HCT116 (cell line): ENCODE data around the gene NOTUM.

Source experiments
- CTCF ChIP-seq, 3 experiments: fragments of 200-600 bp in 1 of 3; sonication (generic) in 1 of 3; IDR thresholded peaks in 2 of 3; conservative IDR thresholded peaks in 1 of 3; 2 replicates each; pipeline ENCODE4 v1.5.1; 2012 to 2017; ENCODE audit warnings: low read depth in 2 of 3, low read length in 2 of 3, antibody characterized with exemption in 1 of 3, borderline replicate concordance in 1 of 3, control low read depth in 1 of 3, mild to moderate bottlenecking in 1 of 3, mixed read lengths in 1 of 3, mixed run types in 1 of 3, moderate library complexity in 1 of 3; ENCODE audit not compliant: insufficient read depth in 1 of 3
- EZH2 ChIP-seq: fragments of 200-600 bp; sonication (generic); IDR thresholded peaks from 2 replicates; pipeline ENCODE4 v1.6.1; 2017; ENCODE audit warnings: antibody characterized with exemption, mixed run types
- EZH2phosphoT487 ChIP-seq: fragments of 200-600 bp; IDR thresholded peaks from 2 replicates; pipeline ENCODE4 v1.6.1; 2018; ENCODE audit warnings: antibody characterized with exemption, borderline replicate concordance
- POLR2A ChIP-seq: IDR thresholded peaks from 2 replicates; pipeline ENCODE4 v1.7.0; 2011; ENCODE audit warnings: borderline replicate concordance; ENCODE audit not compliant: insufficient read depth, insufficient read length; ENCODE audit errors: extremely low read depth
- POLR2AphosphoS5 ChIP-seq: IDR thresholded peaks from 2 replicates; pipeline ENCODE4 v1.6.1; 2011; ENCODE audit warnings: mild to moderate bottlenecking, low read depth, low read length, moderate library complexity
- SIN3A ChIP-seq: IDR thresholded peaks from 2 replicates; pipeline ENCODE4 v1.6.1; 2012; ENCODE audit warnings: low read depth
- ZBTB33 ChIP-seq: IDR thresholded peaks from 2 replicates; pipeline ENCODE4 v1.6.1; 2011; ENCODE audit warnings: mild to moderate bottlenecking, low read length, moderate library complexity; ENCODE audit not compliant: insufficient replicate concordance; ENCODE audit errors: extremely low read depth
- TF ChIP-seq, protein P1 (sequence below): IDR thresholded peaks from 2 replicates; pipeline ENCODE4 v1.6.1; 2012
- TF ChIP-seq, protein P2 (sequence below): IDR thresholded peaks from 2 replicates; pipeline ENCODE4 v1.6.1; 2012; ENCODE audit warnings: low read depth

DNA sequence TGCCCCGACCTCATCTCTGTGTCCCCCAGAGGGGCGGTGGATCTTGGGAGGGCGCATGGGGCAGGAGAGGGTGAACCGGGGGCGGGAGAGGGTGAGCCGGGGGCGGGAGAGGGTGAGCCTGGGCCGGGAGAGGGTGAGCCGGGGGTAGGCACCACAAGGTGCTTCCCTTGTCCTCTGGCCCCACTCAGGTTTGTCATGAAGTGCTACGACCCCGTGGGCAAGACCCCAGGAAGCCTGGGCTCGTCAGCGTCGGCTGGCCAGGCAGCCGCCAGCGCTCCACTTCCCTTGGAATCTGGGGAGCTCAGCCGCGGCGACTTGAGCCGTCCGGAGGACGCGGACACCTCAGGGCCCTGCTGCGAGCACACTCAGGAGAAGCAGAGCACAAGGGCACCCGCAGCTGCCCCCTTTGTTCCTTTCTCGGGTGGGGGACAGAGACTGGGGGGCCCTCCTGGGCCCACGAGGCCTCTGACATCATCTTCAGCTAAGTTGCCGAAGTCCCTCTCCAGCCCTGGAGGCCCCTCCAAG, 35.3 kb upstream of the NOTUM start:
- TF ChIP-seq CTCF (IDR thresholded peaks at IDR 0.05 in 2 of 3, conservative IDR thresholded peaks at IDR 0.05 in 1 of 3; ENCODE audit: borderline replicate concordance in 1 of 3, insufficient read depth in 1 of 3, low read depth in 2 of 3, low read length in 2 of 3) (no peak), ZBTB33 (no peak), POLR2AphosphoS5 (no peak), EZH2 (no peak), POLR2A (no peak), EZH2phosphoT487 (no peak), SIN3A (no peak)
- TF ChIP-seq, protein P1, sequence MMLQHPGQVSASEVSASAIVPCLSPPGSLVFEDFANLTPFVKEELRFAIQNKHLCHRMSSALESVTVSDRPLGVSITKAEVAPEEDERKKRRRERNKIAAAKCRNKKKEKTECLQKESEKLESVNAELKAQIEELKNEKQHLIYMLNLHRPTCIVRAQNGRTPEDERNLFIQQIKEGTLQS = no peak
- TF ChIP-seq, protein P2, sequence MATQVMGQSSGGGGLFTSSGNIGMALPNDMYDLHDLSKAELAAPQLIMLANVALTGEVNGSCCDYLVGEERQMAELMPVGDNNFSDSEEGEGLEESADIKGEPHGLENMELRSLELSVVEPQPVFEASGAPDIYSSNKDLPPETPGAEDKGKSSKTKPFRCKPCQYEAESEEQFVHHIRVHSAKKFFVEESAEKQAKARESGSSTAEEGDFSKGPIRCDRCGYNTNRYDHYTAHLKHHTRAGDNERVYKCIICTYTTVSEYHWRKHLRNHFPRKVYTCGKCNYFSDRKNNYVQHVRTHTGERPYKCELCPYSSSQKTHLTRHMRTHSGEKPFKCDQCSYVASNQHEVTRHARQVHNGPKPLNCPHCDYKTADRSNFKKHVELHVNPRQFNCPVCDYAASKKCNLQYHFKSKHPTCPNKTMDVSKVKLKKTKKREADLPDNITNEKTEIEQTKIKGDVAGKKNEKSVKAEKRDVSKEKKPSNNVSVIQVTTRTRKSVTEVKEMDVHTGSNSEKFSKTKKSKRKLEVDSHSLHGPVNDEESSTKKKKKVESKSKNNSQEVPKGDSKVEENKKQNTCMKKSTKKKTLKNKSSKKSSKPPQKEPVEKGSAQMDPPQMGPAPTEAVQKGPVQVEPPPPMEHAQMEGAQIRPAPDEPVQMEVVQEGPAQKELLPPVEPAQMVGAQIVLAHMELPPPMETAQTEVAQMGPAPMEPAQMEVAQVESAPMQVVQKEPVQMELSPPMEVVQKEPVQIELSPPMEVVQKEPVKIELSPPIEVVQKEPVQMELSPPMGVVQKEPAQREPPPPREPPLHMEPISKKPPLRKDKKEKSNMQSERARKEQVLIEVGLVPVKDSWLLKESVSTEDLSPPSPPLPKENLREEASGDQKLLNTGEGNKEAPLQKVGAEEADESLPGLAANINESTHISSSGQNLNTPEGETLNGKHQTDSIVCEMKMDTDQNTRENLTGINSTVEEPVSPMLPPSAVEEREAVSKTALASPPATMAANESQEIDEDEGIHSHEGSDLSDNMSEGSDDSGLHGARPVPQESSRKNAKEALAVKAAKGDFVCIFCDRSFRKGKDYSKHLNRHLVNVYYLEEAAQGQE = no peak
